A673 (cell line): ENCODE data around the gene PPP1R7. TPM values are rescaled to one million over a fixed set of nuclear protein-coding genes. Genes with fewer than 3 reads are reported as not detected.

Source experiments
- BruUV-seq: library from RNA; stranded (reverse); fragments of 400-500 nt; replicated peaks from 2 replicates; lab custom pipeline; 2021; lab: Mats Ljungman, UMichigan
- CTCF ChIA-PET: fragments of 300-600 bp; sonication (Branson Sonifier 250); formaldehyde crosslinking; loops from one replicate; lab custom pipeline; 2022; ENCODE audit warnings: antibody characterized with exemption; lab: Charles Lee
- POLR2A ChIA-PET: fragments of 300-600 bp; sonication (Branson Sonifier 250); formaldehyde crosslinking; loops from one replicate; lab custom pipeline; 2022; ENCODE audit warnings: antibody characterized with exemption; ENCODE audit not compliant: low non-redundant PET; lab: Charles Lee
- DNase-seq: peaks from one replicate; pipeline ENCODE4 v3.0.0-alpha.2; 2015; ENCODE audit warnings: low spot score
- H3K27ac ChIP-seq: fragments of 200-600 bp; sonication (generic); 2 replicates; pipeline ENCODE4 v1.5.1; 2016; ENCODE audit warnings: mixed run types, low read depth, mild to moderate bottlenecking, mixed read lengths, antibody characterized with exemption, low read length; ENCODE audit not compliant: poor library complexity, severe bottlenecking
- H3K27me3 ChIP-seq: fragments of 200-600 bp; sonication (generic); replicated peaks from 2 replicates; pipeline ENCODE4 v1.6.1; 2017; ENCODE audit warnings: mixed run types, low read depth, mild to moderate bottlenecking, mixed read lengths, antibody characterized with exemption, low read length; ENCODE audit not compliant: insufficient read depth, poor library complexity
- H3K36me3 ChIP-seq: fragments of 200-600 bp; sonication (generic); 2 replicates; pipeline ENCODE4 v1.6.1; 2016; ENCODE audit warnings: mixed run types, mild to moderate bottlenecking, mixed read lengths, antibody characterized with exemption, low read length; ENCODE audit not compliant: insufficient read depth, poor library complexity, severe bottlenecking
- H3K4me1 ChIP-seq: fragments of 200-600 bp; sonication (generic); 2 replicates; pipeline ENCODE4 v1.6.1; 2017; ENCODE audit warnings: mixed run types, mild to moderate bottlenecking, mixed read lengths, antibody characterized with exemption, low read length; ENCODE audit not compliant: insufficient read depth, poor library complexity, severe bottlenecking
- H3K4me3 ChIP-seq: fragments of 200-600 bp; sonication (generic); 2 replicates; pipeline ENCODE4 v1.5.1; 2016; ENCODE audit warnings: low read depth, mixed run types, mild to moderate bottlenecking, mixed read lengths, low read length; ENCODE audit not compliant: poor library complexity, severe bottlenecking
- H3K9me3 ChIP-seq: fragments of 200-600 bp; sonication (generic); 2 replicates; pipeline ENCODE4 v1.6.1; 2016; ENCODE audit warnings: mixed run types, low read depth, mild to moderate bottlenecking, mixed read lengths, antibody characterized with exemption, low read length; ENCODE audit not compliant: poor library complexity, severe bottlenecking
- EZH2 ChIP-seq: fragments of 200-600 bp; sonication (generic); IDR thresholded peaks from 2 replicates; pipeline ENCODE4 v1.6.1; 2017; ENCODE audit warnings: borderline replicate concordance, low read depth, mild to moderate bottlenecking, mixed read lengths, antibody characterized with exemption, low read length; ENCODE audit not compliant: poor library complexity, severe bottlenecking
- intact Hi-C: fragments of 100-400 bp; cut with micrococcal nuclease; formaldehyde crosslinking; loops from one replicate; pipeline ENCODE4 v1.10.0; 2022; ENCODE audit not compliant: unreplicated experiment
- total RNA-seq: library from RNA; stranded (reverse); gene quantifications from 2 replicates; pipeline ENCODE4 v1.2.3, GENCODE V29; 2021
- TF ChIP-seq, protein P1 (sequence below): fragments of 300-800, 200-600 bp; sonication (generic); conservative IDR thresholded peaks from 2 replicates; pipeline ENCODE4 v1.5.1; 2017; ENCODE audit warnings: low read depth, mild to moderate bottlenecking, antibody characterized with exemption, low read length, moderate library complexity, mixed read lengths

Gene PPP1R7
- total RNA-seq, 1 experiment from 2014 or later, result 70.7 TPM

DNA sequence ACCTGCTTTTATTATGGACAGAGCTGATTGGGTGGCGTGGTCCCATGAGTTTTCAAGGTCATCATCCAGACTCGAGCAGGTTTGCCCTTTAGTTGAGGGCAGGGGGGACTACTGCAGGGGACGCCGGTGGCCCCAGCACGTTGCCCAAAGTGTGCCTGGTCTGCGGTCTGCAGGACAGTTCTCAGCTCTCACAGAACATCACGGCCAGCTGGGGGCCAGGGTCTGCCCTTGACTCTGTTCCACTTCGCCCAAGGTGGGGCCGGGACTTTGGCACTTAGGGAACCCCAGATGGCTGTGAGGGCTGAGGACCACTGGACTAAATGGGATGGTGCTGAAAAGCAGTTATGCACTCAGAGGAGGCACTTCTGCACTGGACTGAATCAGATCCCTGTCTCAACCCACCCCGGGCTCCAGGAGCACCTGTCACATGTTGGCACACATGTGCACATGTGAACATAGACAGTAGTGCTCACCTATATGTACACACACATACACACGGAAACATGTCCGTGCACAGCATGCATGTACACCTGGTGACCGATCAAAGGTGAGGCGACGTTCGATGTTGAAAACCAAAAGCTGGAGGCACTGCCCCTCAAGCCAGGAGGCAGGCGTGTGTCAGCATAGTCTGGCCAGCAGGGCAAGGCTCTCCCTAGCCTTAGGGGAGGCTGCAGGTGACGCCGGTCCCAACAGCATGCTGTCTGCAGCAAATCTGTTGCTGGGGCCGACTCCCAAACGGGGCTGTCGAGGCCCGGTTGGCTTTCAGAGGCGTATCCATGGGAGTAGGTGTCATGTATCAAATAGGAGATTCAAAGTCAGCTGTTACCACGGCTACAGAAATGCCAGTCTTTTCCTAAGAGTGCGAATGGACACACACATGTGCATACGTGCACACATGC is 48.4 kb downstream of the PPP1R7 start:
- no peaks in the 10 kb centered on the region for H3K4me1 ChIP-seq
- no peak overlapping the region for H3K4me3 ChIP-seq
- POLR2A ChIA-PET, result no interaction called here
- no peak for TF ChIP-seq EZH2
- TF ChIP-seq, protein P1, sequence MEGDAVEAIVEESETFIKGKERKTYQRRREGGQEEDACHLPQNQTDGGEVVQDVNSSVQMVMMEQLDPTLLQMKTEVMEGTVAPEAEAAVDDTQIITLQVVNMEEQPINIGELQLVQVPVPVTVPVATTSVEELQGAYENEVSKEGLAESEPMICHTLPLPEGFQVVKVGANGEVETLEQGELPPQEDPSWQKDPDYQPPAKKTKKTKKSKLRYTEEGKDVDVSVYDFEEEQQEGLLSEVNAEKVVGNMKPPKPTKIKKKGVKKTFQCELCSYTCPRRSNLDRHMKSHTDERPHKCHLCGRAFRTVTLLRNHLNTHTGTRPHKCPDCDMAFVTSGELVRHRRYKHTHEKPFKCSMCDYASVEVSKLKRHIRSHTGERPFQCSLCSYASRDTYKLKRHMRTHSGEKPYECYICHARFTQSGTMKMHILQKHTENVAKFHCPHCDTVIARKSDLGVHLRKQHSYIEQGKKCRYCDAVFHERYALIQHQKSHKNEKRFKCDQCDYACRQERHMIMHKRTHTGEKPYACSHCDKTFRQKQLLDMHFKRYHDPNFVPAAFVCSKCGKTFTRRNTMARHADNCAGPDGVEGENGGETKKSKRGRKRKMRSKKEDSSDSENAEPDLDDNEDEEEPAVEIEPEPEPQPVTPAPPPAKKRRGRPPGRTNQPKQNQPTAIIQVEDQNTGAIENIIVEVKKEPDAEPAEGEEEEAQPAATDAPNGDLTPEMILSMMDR, result no peak
- no TSS peak for BruUV-seq
- CTCF ChIA-PET, result no interaction called here
- H3K27ac ChIP-seq, result no peak overlapping the region
- H3K9me3 ChIP-seq, result no peaks in the 10 kb centered on the region
- no peaks in the 10 kb centered on the region for H3K27me3 ChIP-seq
- no peak for DNase-seq
- H3K36me3 ChIP-seq, result no peaks in the 10 kb centered on the region
- intact Hi-C loops, result no loop called here

GRCh38 chr2:241199286-241199685 is 49.0 kb downstream of the PPP1R7 start:
- no peak for DNase-seq
- no peaks in the 10 kb centered on the region for H3K4me1 ChIP-seq
- no peak overlapping the region for H3K4me3 ChIP-seq
- CTCF ChIA-PET, result no interaction called here
- no peaks in the 10 kb centered on the region for H3K36me3 ChIP-seq
- TF ChIP-seq EZH2, result no peak
- TF ChIP-seq, protein P1, result no peak
- no peak overlapping the region for H3K27ac ChIP-seq
- no peaks in the 10 kb centered on the region for H3K27me3 ChIP-seq
- no TSS peak for BruUV-seq
- intact Hi-C loops, result no loop called here
- POLR2A ChIA-PET, result no interaction called here
- no peaks in the 10 kb centered on the region for H3K9me3 ChIP-seq

DNA sequence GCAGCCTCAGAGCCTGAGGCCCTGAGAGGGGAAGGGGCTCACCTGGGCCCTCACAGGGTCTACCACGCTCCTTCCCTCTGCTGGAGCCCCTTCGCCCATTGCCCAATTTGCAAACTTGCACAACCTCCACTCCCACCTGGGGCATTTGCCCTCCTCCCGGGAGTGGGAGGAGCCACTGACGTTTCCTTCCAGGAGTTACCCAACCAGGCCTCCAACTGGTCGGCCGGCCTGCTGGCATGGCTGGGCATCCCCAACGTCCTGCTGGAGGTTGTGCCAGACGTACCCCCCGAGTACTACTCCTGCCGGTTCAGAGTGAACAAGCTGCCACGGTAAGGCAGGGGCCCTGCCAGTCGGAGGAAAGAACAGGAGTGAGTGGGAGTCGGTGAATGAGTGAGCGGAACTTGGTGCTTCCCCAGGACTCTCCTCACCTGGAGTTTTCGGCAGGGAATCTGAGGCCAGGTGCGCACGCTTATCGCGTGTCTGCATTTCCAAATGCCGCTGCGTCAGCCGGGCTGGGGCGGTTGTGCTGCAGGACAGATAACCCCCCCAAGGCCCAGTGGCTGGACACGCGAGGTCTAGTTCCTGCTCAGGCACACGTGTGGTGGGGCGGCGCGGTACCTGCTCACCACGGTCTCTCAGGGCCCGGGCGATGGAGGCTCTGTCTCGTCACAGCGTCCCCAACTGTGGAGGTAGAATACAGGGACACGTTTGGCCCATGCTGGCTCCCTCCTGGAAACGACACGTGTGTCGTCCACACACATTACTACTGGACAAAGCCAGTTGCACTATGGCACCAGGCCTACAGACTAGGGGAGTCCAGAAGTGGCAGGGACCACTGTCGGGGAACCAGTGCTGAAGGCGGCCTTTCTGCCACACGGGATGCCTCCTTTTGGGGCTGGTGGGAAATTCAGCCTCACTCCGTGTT is 49.9 kb downstream of the PPP1R7 start:
- no TSS peak for BruUV-seq
- no peaks in the 10 kb centered on the region for H3K4me1 ChIP-seq
- no peaks in the 10 kb centered on the region for H3K36me3 ChIP-seq
- ChIA-PET CTCF (no interaction called here), POLR2A (no interaction called here)
- H3K9me3 ChIP-seq, result no peaks in the 10 kb centered on the region
- H3K27ac ChIP-seq, result no peak overlapping the region
- DNase-seq, result no peak
- H3K27me3 ChIP-seq, result no peaks in the 10 kb centered on the region
- H3K4me3 ChIP-seq, result no peak overlapping the region
- TF ChIP-seq EZH2, result no peak
- TF ChIP-seq, protein P1, result no peak
- intact Hi-C loops, result no loop called here
